Adrenal gland (tissue), 5 donors: Measurements from ENCODE around the gene CA7.

Source experiments
- CTCF ChIP-seq, 6 experiments: fragments of 450-650 bp in 4 of 6; fragments of 200-600 bp in 2 of 6; sonication (generic) in 1 of 6; IDR thresholded peaks; 1 replicate in 5 of 6; 2 replicates in 1 of 6; pipeline versions ENCODE4 v1.5.1 to v1.8.0; 2016 to 2021; ENCODE audit warnings: antibody characterized with exemption in 6 of 6, mild to moderate bottlenecking in 2 of 6, moderate library complexity in 1 of 6
- POLR2A ChIP-seq, 2 donors: fragments of 450-650 bp; IDR thresholded peaks; one replicate each; pipeline ENCODE4 v1.6.1; 2017; ENCODE audit warnings: antibody characterized with exemption in 2 of 2, mild to moderate bottlenecking in 2 of 2, moderate library complexity in 1 of 2
- donor health status: DM: no; HTN: no; CAD: no.

- TF ChIP-seq CTCF (IDR thresholded peaks at IDR 0.05) (no peak), POLR2A (IDR thresholded peaks at IDR 0.05) (no peak)
Measured at GRCh38 chr16:66801320-66802105, 42.7 kb upstream of the CA7 start, which contains the start of gene TERB1.
